Measurements from ENCODE around the gene TNC. TPM values are rescaled to one million over a fixed set of nuclear protein-coding genes. Genes with fewer than 3 reads are reported as not detected.

TNC gene
- total RNA-seq, 1 donor from 2014 or later, result 95.2 TPM

DNA sequence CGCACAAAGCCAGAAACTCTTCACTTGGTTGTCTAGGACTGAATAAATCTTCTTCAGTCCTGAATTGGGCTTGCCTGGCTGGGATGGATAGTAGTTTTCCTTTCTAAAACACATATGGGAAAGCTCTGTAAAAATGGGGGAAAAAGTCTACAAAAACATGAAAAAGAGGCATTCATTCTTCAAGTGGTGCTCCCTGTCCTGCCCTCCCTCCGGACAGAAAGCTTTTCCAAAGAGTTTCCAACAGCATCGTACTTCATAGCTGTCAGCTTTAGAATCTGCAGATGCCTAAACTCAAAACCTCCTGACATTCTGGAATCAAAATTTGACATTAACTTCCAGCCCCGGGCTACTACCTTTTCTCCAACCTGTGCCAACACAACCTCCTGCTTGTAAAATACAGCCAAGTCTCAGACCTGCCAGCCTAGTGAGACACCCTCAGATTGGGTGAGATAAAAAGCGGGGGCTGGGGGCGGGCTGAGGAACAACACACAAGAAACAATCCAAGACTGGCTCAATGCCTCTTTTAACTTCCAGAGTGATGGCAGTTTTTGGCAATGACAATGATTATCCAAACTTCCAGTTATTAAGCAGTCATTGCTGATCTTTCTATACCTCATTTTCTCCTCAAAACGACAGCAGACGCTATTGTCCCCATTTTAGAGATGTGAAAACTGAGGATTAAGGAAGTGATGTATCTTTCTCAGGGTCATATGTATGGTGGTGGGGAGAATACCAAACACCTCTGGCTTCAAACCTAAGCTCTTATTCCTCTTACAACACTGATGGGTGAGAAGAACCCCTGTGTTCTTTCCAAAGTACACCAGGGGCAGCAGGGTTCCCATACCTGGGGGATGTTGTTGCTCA, 1.3 kb downstream of the TNC start:
- Mint-ChIP-seq H3K9me3 (no peaks in the 10 kb centered on the region), H3K27me3 (peaks cover 57% of the 10 kb centered on the region), H3K27ac (no peak overlapping the region), H3K4me1 (ENCODE audit: unreplicated experiment) (peaks cover 40% of the 10 kb centered on the region), H3K4me3 (peak overlapping the region; percentile 86), H3K36me3 (no peaks in the 10 kb centered on the region)
- DNase-seq (ENCODE audit: extremely low spot score, unreplicated experiment), result no peak
- TF ChIP-seq CTCF (conservative IDR thresholded peaks at IDR 0.05), result no peak

- no peak for TF ChIP-seq CTCF (conservative IDR thresholded peaks at IDR 0.05)
- H3K27me3 Mint-ChIP-seq, result peaks cover 52% of the 10 kb centered on the region
- H3K27ac Mint-ChIP-seq, result no peak overlapping the region
- no peaks in the 10 kb centered on the region for H3K9me3 Mint-ChIP-seq
- H3K4me3 Mint-ChIP-seq, result peak overlapping the region; percentile 86
- no peaks in the 10 kb centered on the region for H3K36me3 Mint-ChIP-seq
- peaks cover 40% of the 10 kb centered on the region for H3K4me1 Mint-ChIP-seq (ENCODE audit: unreplicated experiment)
- DNase-seq (ENCODE audit: extremely low spot score, unreplicated experiment), result no peak
Measured at GRCh38 chr9:115115924-115116323, 2.0 kb downstream of the TNC start.

GRCh38 chr9:115115117-115115880, 2.7 kb downstream of the TNC start:
- Mint-ChIP-seq H3K27me3 (peaks cover 47% of the 10 kb centered on the region), H3K36me3 (peaks cover 3% of the 10 kb centered on the region), H3K4me3 (peak overlapping the region; percentile 26), H3K4me1 (ENCODE audit: unreplicated experiment) (peaks cover 40% of the 10 kb centered on the region), H3K27ac (no peak overlapping the region), H3K9me3 (no peaks in the 10 kb centered on the region)
- no peak for DNase-seq (ENCODE audit: extremely low spot score, unreplicated experiment)
- no peak for TF ChIP-seq CTCF (conservative IDR thresholded peaks at IDR 0.05)

DNA sequence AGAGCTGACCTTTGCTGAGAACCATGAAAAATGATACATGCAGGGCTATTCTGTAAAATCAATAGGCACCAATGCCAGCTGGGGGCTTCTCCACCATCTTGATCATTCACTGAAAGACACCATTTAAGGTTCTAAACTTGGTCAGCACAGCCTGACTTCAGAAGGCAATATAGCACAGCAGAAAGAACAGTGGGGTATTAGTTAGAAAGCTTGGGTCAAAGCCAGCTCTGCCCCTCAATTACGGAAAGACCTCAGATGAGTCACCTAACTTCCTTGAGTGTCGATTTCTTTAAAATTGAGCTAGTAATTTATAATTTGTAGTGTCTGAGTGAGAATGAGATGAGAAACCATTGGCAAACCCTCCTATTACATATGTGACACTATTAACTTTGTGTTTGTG, 3.4 kb downstream of the TNC start:
- no peak for DNase-seq (ENCODE audit: extremely low spot score, unreplicated experiment)
- Mint-ChIP-seq H3K9me3 (no peaks in the 10 kb centered on the region), H3K36me3 (peaks cover 4% of the 10 kb centered on the region), H3K27ac (no peak overlapping the region), H3K4me3 (peak overlapping the region; percentile 26), H3K4me1 (ENCODE audit: unreplicated experiment) (peaks cover 40% of the 10 kb centered on the region), H3K27me3 (peaks cover 44% of the 10 kb centered on the region)
- no peak for TF ChIP-seq CTCF (conservative IDR thresholded peaks at IDR 0.05)

DNA sequence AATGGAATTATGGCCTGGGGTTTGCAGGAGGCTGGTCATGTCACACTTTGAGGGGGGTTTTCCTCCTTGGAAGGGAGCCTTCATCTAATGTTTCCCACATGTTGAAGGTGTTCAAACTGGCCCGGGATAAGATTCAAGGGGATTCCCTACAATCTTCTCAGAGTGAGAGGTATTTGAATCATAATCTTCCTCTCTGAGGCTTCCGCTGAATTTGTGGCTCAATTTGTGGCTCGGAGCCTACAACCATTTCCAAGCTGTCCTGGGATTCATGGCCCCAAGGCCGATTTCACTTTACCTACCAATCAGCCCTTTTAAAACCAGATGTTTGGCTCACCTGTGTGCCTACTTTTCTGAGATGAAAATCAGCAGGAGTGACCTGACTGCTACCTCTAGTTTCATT, 3.9 kb downstream of the TNC start:
- no peak for DNase-seq (ENCODE audit: extremely low spot score, unreplicated experiment)
- Mint-ChIP-seq H3K36me3 (peaks cover 4% of the 10 kb centered on the region), H3K27ac (no peak overlapping the region), H3K9me3 (no peaks in the 10 kb centered on the region), H3K27me3 (peaks cover 41% of the 10 kb centered on the region), H3K4me3 (no peak overlapping the region), H3K4me1 (ENCODE audit: unreplicated experiment) (peaks cover 37% of the 10 kb centered on the region)
- TF ChIP-seq CTCF (conservative IDR thresholded peaks at IDR 0.05), result no peak

Data from type B pancreatic cell (in vitro differentiated cells).